A673 (cell line): ENCODE results near the gene SH3D19. TPM values are rescaled to one million over a fixed set of nuclear protein-coding genes. Genes with fewer than 3 reads are reported as not detected.

ENCODE experiments used
- BruUV-seq: library from RNA; stranded (reverse); fragments of 400-500 nt; replicated peaks from 2 replicates; lab custom pipeline; 2021; lab: Mats Ljungman, UMichigan
- CTCF ChIA-PET: fragments of 300-600 bp; sonication (Branson Sonifier 250); formaldehyde crosslinking; loops from one replicate; lab custom pipeline; 2022; ENCODE audit warnings: antibody characterized with exemption; lab: Charles Lee
- POLR2A ChIA-PET: fragments of 300-600 bp; sonication (Branson Sonifier 250); formaldehyde crosslinking; loops from one replicate; lab custom pipeline; 2022; ENCODE audit warnings: antibody characterized with exemption; ENCODE audit not compliant: low non-redundant PET; lab: Charles Lee
- DNase-seq: peaks from one replicate; pipeline ENCODE4 v3.0.0-alpha.2; 2015; ENCODE audit warnings: low spot score
- H3K27ac ChIP-seq: fragments of 200-600 bp; sonication (generic); 2 replicates; pipeline ENCODE4 v1.5.1; 2016; ENCODE audit warnings: mixed run types, low read depth, mild to moderate bottlenecking, mixed read lengths, antibody characterized with exemption, low read length; ENCODE audit not compliant: poor library complexity, severe bottlenecking
- H3K27me3 ChIP-seq: fragments of 200-600 bp; sonication (generic); replicated peaks from 2 replicates; pipeline ENCODE4 v1.6.1; 2017; ENCODE audit warnings: mixed run types, low read depth, mild to moderate bottlenecking, mixed read lengths, antibody characterized with exemption, low read length; ENCODE audit not compliant: insufficient read depth, poor library complexity
- H3K36me3 ChIP-seq: fragments of 200-600 bp; sonication (generic); 2 replicates; pipeline ENCODE4 v1.6.1; 2016; ENCODE audit warnings: mixed run types, mild to moderate bottlenecking, mixed read lengths, antibody characterized with exemption, low read length; ENCODE audit not compliant: insufficient read depth, poor library complexity, severe bottlenecking
- H3K4me1 ChIP-seq: fragments of 200-600 bp; sonication (generic); 2 replicates; pipeline ENCODE4 v1.6.1; 2017; ENCODE audit warnings: mixed run types, mild to moderate bottlenecking, mixed read lengths, antibody characterized with exemption, low read length; ENCODE audit not compliant: insufficient read depth, poor library complexity, severe bottlenecking
- H3K4me3 ChIP-seq: fragments of 200-600 bp; sonication (generic); 2 replicates; pipeline ENCODE4 v1.5.1; 2016; ENCODE audit warnings: low read depth, mixed run types, mild to moderate bottlenecking, mixed read lengths, low read length; ENCODE audit not compliant: poor library complexity, severe bottlenecking
- H3K9me3 ChIP-seq: fragments of 200-600 bp; sonication (generic); 2 replicates; pipeline ENCODE4 v1.6.1; 2016; ENCODE audit warnings: mixed run types, low read depth, mild to moderate bottlenecking, mixed read lengths, antibody characterized with exemption, low read length; ENCODE audit not compliant: poor library complexity, severe bottlenecking
- EZH2 ChIP-seq: fragments of 200-600 bp; sonication (generic); IDR thresholded peaks from 2 replicates; pipeline ENCODE4 v1.6.1; 2017; ENCODE audit warnings: borderline replicate concordance, low read depth, mild to moderate bottlenecking, mixed read lengths, antibody characterized with exemption, low read length; ENCODE audit not compliant: poor library complexity, severe bottlenecking
- intact Hi-C: fragments of 100-400 bp; cut with micrococcal nuclease; formaldehyde crosslinking; loops from one replicate; pipeline ENCODE4 v1.10.0; 2022; ENCODE audit not compliant: unreplicated experiment
- total RNA-seq: library from RNA; stranded (reverse); gene quantifications from 2 replicates; pipeline ENCODE4 v1.2.3, GENCODE V29; 2021
- TF ChIP-seq, protein P1 (sequence below): fragments of 300-800, 200-600 bp; sonication (generic); conservative IDR thresholded peaks from 2 replicates; pipeline ENCODE4 v1.5.1; 2017; ENCODE audit warnings: low read depth, mild to moderate bottlenecking, antibody characterized with exemption, low read length, moderate library complexity, mixed read lengths

Gene SH3D19
- total RNA-seq, 1 experiment from 2014 or later = 0.86 TPM

DNA sequence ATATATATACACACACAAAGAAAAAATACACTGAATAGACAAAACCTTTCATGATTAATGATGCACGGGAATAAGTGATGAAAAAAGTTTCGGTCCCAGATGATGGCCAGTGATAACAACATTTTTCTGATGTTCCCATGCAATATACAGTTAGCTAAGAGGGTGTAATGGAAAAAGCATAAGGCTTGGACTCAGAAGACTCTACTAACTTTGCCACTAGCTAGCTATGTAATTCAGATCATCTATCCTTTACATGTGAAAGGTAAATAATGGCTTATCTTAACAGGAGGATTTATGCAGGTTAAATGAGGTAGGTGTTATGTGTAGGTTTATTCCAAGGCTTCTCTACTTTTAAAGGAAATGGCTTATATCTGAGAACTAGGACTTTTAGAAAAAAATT, 221.6 kb downstream of the SH3D19 start:
- peaks cover 10% of the 10 kb centered on the region for H3K4me1 ChIP-seq
- intact Hi-C loops = no loop called here
- CTCF ChIA-PET = no interaction called here
- TF ChIP-seq EZH2 = no peak
- TF ChIP-seq, protein P1, sequence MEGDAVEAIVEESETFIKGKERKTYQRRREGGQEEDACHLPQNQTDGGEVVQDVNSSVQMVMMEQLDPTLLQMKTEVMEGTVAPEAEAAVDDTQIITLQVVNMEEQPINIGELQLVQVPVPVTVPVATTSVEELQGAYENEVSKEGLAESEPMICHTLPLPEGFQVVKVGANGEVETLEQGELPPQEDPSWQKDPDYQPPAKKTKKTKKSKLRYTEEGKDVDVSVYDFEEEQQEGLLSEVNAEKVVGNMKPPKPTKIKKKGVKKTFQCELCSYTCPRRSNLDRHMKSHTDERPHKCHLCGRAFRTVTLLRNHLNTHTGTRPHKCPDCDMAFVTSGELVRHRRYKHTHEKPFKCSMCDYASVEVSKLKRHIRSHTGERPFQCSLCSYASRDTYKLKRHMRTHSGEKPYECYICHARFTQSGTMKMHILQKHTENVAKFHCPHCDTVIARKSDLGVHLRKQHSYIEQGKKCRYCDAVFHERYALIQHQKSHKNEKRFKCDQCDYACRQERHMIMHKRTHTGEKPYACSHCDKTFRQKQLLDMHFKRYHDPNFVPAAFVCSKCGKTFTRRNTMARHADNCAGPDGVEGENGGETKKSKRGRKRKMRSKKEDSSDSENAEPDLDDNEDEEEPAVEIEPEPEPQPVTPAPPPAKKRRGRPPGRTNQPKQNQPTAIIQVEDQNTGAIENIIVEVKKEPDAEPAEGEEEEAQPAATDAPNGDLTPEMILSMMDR = no peak
- H3K4me3 ChIP-seq = no peak overlapping the region
- BruUV-seq = no TSS peak
- H3K9me3 ChIP-seq = no peaks in the 10 kb centered on the region
- H3K27me3 ChIP-seq = no peaks in the 10 kb centered on the region
- POLR2A ChIA-PET = interaction anchor here (0.7 kb wide), 1 partner anchor 1658 kb away, joined by 3 read pairs; no protein-coding TSS in a partner anchor
- DNase-seq = no peak
- H3K27ac ChIP-seq = no peak overlapping the region
- H3K36me3 ChIP-seq = peaks cover 71% of the 10 kb centered on the region

DNA sequence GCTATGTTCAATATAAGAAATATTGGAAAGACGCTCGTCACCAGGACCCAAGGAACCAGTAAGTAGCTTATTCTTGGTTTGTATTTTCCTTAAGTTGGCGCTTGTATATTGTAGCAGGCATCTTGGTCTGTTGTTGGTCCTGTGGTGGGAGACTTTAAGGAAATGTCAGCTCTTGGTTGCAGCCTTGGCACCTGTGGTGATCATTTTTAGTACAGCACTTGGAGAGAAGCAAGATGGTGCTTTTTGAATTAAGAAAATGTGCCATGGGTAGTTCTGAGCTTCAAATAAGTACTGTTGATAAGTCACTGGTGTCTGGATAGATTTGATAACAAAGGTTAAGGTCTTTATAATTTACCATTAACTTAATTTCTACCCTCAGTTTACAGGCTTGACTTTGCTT, 224.9 kb downstream of the SH3D19 start:
- Histone ChIP-seq H3K9me3 (no peaks in the 10 kb centered on the region), H3K36me3 (peaks cover 55% of the 10 kb centered on the region), H3K27me3 (no peaks in the 10 kb centered on the region), H3K4me3 (peak overlapping the region; percentile 64), H3K4me1 (peaks cover 10% of the 10 kb centered on the region), H3K27ac (peak overlapping the region; percentile 90)
- no TSS peak for BruUV-seq
- no peak for DNase-seq
- POLR2A ChIA-PET = no interaction called here
- no peak for TF ChIP-seq EZH2
- TF ChIP-seq, protein P1 = no peak
- intact Hi-C loops = no loop called here
- CTCF ChIA-PET = no interaction called here

DNA sequence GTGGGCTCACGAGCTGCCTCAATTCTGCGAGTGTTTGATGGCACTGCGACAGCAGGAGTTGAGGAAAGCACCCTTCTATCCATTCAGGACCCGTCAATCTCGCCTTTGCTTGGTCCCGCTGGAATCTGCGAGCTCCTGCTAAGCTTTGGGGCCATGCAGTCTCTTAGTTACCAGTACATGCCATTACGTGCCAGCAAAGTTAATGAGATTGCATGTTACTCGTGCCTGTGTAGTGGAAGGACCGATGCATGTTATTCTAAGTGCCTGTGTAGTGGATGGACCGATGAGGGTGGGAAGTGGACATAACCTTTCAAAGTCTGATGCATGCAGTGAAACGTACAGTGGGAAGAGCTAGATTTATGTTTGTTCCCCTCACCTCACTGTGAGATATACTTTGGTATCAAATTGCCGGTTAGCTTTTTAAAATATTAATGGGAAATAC, 225.4 kb downstream of the SH3D19 start:
- intact Hi-C loops = no loop called here
- DNase-seq = no peak
- peaks cover 10% of the 10 kb centered on the region for H3K4me1 ChIP-seq
- no peaks in the 10 kb centered on the region for H3K9me3 ChIP-seq
- CTCF ChIA-PET = no interaction called here
- TF ChIP-seq, protein P1 = no peak
- TF ChIP-seq EZH2 = no peak
- H3K4me3 ChIP-seq = peak overlapping the region; percentile 64
- no TSS peak for BruUV-seq
- no peaks in the 10 kb centered on the region for H3K27me3 ChIP-seq
- H3K36me3 ChIP-seq = peaks cover 50% of the 10 kb centered on the region
- POLR2A ChIA-PET = no interaction called here
- peak overlapping the region; percentile 90 for H3K27ac ChIP-seq
